Measurements from ENCODE around the gene IL23A. TPM values are rescaled to one million over a fixed set of nuclear protein-coding genes. Genes with fewer than 3 reads are reported as not detected.
A peak's percentile ranks its signal among the peaks of the same experiment; 100 is the strongest.
"Not testable (repeated sequence)": the region's sequence is repeated elsewhere in the genome, so short reads cannot be mapped to it uniquely, and the experiment has no call there.

The IL23A gene, protein sequence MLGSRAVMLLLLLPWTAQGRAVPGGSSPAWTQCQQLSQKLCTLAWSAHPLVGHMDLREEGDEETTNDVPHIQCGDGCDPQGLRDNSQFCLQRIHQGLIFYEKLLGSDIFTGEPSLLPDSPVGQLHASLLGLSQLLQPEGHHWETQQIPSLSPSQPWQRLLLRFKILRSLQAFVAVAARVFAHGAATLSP
- polyA plus RNA-seq (ENCODE audit: insufficient read length) = 0.34 TPM

DNA sequence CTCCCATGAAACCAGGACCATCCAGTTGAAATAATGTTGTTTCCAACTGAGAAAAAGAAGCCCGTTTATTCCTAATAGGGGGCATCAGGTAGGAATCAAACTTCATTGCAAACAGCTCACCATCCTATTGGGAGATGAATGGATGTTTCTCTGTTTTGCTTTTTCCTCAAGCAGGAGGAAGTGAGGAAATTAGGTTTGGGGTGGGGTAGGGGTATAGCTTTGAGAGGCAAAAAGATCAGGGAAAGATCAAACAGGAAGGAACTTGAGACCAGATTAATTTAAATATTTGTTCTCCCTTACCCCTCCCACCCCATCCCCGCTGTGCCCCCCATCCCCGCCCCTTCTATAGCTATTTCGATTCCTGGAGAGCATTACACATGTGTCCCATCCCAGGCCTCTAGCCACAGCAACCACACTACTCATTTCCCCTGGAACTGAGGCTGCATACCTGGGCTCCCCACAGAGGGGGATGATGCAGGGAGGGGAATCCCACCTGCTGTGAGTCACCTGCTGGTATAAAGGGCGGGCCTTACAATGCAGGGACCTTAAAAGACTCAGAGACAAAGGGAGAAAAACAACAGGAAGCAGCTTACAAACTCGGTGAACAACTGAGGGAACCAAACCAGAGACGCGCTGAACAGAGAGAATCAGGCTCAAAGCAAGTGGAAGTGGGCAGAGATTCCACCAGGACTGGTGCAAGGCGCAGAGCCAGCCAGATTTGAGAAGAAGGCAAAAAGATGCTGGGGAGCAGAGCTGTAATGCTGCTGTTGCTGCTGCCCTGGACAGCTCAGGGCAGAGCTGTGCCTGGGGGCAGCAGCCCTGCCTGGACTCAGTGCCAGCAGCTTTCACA lies at the start of gene IL23A:
Gene IL23A (plus strand): TSS at position 577 of the 850 bp plus-strand sequence. CDS start 161 bp downstream, at position 738.
- DNase-seq (ENCODE audit: low read depth) = no peak

DNA sequence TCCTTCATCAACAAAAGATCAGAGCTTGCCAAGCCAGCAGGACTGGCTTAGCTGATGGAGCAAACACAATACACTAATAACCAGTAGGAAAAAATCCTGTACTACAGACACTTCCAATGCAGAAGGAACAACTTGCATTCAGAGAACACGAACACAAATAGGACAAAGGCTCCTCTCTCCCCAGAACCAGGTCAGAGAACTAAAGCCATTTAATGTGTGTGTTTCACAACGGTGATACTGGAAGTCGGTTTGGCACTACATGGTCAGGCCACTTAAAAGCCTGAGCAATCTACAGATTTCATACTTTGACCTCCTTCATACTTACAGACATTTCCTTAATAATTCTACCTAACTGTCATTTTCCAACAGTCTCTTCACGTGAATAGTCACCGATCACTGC lies 44.9 kb upstream of the IL23A start:
- DNase-seq (ENCODE audit: low read depth) = no peak

DNA sequence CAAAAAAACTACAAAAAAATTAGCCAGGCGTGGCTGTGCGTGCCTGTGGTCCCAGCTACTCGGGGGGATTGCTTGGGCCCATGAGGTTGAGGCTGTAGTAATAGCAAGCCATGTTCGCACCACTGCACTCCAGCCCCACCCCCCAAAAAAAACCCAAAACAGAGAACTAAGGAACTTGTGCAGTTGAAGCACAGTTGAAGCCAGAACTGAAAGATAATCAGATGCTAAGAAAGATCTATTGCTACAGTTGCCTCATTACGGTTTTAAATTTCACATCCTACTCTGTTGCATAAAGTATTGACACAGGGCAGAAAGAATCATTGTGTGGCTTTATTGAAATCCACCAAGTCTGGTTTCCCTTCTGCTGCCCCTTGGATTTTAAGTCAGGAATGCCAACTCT lies 42.4 kb upstream of the IL23A start:
- no peak for DNase-seq (ENCODE audit: low read depth)

DNA sequence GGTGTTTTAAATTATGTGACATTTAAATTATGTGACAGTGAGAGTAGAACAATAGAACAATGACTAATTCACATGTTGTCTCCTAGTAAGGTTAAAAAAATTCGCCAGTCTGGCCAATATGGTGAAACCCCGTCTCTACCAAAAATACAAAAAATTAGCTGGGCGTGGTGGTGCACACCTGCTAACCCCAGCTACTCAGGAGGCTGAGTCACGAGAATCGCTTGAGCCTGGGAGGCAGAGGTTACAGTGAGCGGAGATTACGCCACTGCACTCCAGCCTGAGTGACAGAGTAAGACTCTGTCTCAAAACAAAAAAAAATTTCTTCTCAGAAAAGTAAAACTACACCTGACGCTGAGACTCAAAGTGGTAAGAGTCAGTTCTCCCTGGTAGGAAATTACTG lies 41.3 kb upstream of the IL23A start:
- DNase-seq (ENCODE audit: low read depth) = no peak

DNA sequence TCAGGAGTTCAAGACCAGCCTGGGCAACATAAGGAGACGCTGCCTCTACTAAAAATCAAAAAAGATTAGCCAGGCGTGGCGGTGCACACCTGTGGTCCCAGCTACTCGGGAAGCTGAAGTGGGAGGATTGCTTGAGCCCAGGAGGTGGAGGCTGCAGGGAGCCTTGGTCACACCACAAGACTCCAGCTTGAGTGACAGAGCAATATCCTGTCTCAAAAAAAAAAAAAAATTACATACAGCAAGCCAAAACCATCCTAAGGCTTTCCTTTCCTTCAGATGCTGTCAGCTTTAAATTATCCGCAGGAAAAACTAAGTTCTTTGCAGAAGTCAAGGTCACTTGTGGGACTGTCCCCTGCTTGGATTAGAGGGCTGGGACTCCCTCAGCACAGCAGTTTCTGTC lies 39.9 kb upstream of the IL23A start:
- no peak for DNase-seq (ENCODE audit: low read depth)

DNA sequence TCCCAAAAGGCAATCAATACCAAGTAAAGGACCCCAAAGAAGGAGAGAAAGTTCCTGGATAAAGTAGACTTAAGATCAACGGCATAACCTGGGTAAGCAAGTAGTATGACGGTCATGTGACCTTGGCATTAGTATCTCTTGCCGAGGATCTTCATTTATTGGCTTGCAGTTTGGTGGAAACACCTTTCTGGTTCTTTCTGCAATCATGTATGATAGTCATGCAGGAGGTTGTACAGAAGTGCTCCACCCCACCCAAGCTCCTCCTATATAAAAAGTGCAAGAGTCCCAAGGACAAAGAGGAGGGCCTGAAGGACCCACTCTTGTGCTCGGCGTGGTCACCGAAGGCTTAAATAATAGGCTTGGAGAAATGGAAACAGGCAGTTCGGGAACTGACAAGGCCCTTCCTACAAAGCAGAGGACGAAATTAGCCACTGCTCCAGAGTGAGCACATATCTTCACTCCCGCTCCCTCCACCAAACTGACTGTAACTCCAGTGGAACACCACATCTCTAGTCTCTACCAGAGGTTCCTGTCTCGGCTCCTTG lies 39.3 kb upstream of the IL23A start:
- DNase-seq (ENCODE audit: low read depth) = no peak

DNA sequence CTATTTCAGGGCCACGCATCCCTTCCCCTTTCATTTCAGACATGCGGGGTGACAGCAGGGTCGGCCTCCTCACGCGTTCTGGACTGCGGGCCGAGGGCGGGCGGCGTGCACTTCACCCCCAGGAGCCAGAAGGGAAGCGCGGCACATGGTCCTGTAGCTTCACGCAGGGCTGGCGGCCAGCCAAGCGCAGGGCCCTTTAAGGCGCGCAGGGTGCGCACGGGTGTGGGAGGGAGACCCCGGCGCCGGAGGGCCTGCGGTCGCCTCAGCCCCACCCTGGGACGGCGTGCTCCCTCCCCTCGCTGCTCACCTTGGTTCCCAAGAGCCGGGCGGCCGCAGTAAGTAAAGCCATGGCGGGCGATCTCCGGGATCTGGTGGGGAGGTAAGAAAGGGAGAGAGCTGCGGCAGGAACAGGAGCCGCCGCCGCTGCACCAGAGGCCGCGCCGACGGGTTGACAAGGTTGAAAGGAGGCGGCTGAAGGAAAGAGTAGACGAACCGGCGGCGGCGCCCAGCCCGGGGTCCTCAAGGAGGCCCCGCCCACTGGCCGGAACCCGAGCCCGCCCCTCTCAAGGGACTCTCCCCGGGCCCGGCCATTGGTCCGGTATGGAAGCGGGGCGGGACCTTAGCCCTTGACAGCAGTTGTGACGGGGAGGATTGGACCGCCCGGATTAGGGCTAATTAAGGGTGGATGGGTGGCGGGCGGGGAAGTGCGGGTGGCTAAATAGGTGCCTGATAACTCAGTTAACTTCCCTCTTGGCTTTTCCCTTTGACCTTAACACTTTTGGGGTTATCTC lies 38.6 kb upstream of the IL23A start, which contains the start of gene CS:
Gene CS (minus strand): TSS at position 478 of the 791 bp plus-strand sequence. CDS start 129 bp downstream, at position 349.
- peak; percentile 89 for DNase-seq (ENCODE audit: low read depth)

DNA sequence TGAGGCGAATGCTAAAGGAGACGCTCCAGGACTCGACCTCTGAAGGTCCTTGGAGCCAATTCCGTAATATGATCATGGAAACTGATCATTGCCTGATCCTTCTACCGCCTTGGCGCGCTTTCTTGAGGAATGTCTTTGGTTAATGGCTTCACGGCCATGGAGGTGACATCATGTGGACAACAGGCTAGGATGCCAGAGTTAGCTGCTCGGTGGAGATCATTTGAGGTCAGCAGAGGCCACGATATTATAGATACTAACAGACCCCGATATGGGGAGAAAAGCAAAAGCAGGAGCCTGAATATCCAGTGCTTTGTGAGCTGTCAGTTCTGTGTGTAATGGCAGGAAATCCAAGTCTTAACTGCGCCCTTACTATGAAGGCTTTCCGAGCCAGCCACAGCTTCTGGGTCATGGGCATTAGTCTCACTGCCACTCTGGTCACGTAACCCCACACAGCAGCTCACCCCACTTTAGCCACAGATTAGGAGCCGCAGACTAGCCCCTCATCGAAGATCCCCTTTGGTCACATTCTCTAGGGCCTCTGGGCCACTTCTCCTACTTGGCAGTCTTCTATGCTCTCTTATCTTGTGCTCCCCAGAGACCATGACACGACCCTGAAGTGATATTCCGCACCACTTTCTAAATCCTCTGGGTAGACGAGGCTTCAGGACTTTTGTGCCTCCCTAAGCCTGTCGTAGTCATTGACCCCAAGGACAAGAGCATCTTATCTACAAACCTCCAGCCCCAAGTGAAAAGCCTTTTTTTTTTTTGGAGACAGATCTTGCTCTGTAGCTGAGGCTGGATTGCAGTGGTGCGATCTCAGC lies 37.8 kb upstream of the IL23A start:
- DNase-seq (ENCODE audit: low read depth) = no peak

DNA sequence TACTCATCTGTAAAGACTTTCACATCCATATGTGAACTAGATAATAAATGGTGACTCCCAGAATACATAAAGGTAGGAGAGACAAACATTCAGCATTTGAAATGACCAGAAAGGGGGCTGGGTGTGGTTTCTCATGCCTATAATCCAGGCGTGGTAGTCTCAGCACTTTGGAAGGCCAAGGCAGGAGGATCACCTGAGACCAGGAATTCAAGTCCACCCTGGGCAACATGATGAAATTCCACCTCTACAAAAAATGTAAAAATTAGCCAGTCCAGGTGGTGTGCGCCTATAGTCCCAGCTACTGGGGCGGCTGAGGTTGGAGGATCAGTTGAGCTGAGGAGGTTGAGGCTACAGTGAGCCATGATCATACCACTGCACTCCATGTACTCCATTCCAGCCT lies 34.4 kb upstream of the IL23A start:
- DNase-seq (ENCODE audit: low read depth) = no peak

DNA sequence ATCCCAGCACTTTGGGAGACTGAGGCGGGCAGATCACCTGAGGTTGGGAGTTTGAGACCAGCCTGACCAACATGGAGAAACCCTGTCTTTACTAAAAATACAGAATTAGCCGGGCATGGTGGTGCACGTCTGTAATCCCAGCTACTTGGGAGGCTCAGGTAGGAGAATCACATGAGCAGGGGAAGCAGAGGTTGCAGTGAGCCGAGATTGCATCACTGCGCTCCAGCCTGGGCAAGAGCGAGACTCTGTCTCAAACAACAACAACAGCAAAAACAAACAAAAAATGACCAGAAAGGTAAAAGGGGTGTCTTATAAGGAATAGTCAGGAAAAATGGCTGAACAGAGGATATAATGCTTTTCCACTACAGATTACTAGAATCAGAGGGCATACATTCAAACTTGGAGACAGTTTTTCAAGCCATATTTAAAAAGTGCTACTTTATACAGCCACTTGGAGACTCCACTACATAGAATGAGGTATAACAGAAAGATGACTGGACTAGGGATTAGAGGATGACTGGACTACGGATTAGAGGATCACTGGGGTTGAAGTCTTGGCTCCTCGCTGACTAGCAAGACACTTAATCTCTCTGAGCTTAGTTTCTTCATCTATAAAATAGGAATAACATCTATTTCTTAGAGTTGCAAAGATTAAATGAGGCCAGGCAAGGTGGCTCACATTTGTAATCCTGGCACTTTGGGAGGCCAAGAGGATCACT lies 33.7 kb upstream of the IL23A start:
- no peak for DNase-seq (ENCODE audit: low read depth)

DNA sequence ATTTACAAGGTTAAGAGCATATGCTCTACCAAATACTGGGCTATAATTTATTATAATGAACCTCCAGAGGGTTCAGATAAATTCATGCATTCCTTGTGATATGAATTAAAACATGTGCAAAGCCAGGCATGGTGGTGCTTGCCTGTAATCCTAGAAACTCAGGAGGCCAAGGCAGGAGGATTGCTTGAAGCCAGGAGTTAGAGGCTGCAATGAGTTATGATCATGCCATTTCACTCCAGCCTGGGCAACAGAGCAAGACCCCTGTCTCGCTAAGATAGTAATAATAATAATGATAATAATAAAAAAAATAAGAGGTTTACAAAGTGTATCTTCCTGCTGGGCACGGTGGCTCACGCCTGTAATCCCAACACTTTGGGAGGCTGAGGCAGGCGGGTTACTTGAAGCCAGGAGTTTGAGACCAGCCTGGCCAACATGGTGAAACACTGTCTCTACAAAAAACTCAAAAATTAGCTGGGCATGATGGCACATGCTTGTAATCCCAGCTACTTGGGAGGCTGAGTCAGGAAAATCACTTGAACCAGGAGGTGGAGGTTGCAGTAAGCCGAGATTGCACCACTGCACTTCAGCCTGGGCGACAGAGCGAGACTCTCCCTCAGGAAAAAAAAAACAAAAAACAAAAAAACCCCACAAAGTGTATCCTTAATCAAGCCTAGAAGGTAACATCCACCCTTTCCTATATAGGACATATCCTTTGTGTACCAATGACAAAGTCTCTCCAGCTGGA lies 31.3 kb upstream of the IL23A start:
- DNase-seq (ENCODE audit: low read depth) = no peak

DNA sequence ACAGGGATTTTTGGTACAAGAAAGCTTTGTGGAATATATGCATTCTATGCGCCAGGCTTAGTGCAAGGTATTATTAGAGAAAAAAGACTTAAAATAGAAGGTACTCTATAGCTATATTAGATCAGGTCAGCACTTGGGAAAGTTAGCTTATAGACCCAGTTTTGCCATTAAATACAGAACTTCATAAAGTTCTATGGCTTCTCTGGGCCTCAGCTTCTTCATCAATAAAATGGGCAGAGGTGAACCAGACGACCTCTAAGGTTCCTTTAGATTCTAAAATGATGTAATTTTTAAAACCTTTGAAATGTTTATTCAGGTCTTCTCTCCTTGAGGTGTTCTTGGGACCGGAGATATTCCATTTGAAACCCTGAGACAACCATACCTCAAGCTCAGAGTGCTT lies 30.0 kb upstream of the IL23A start:
- no peak for DNase-seq (ENCODE audit: low read depth)

DNA sequence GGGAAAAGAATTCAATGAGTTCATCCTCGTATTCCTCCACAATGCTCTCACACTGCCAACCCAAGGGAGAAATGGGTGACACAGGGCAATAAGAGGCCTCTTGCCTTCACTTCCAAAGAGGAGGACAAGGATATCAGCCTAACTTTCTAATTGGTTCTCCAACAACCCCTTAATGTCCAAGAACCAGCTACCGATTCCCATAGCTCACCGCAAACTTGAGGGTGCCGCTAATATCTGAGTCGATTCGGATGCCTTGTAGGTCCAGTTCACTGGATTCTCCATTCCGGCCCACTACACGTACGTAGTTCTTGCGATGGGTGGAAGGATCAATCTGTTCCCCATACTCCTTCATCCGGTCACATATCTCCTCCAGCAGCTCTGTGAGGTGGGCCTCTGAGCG lies 27.7 kb upstream of the IL23A start:
- no peak for DNase-seq (ENCODE audit: low read depth)

DNA sequence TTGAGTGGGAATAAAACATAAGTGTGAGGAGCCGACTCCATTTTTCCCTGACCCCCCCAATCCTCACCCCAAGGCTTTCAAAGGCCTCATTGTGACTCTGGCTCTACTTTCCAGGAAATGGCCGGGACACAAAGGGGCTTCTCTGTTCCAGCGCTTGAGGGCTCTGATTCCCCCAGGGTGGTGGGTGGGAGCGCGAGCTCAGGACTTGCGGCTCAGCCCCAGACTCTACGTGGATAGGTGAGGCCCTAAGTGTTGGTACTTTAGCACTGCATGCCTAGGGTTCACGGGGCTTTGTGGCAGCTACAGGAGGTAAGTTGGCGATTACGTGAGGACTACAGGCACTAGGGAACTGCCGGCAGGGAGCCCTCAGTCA lies 23.4 kb upstream of the IL23A start:
- no peak for DNase-seq (ENCODE audit: low read depth)

DNA sequence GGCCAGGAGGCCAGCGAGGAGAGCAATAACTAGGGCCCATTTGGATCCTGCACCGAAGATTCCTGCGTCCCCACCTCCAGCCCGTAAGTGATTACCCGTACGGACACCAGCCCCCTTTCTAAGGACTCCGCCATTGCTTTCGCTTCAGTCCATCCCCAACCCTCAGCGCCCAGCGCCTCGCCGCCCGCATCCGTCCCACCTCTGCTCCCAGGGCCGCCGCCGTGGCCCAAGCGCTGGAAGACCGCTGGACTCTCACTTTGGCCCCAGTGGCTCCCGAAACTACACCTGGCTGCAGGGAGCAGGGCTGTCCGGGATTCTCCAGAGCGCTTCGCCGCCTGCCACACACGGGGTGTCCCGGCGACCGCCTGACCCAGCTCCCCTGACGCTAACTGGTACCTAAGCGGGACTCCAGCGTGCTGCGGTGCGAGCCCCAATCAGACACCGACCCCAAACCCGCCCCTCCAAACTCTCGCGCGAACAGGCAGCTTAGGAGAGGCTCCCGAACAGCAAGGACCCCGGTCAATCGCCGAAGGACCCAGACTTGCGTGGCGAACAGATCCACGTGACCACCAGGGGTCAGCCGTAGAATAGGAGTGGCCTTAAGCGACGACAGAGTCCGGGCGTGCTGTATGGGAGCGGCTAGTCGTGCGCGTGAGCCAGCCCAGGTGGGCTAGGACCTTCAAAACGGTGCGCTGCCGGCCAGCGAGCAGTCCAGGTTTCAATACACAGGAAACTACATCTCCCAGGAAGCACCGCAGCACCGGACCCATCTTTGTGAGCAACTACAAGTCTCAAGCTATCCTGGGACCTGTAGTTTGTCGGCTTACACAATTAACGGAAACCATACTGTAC lies 22.8 kb upstream of the IL23A start, which contains the start of gene CNPY2:
Gene CNPY2 (minus strand): TSS at position 367 of the 852 bp plus-strand sequence. CDS start 771 bp downstream, outside the sequence.
- peak; percentile 89 for DNase-seq (ENCODE audit: low read depth)

DNA sequence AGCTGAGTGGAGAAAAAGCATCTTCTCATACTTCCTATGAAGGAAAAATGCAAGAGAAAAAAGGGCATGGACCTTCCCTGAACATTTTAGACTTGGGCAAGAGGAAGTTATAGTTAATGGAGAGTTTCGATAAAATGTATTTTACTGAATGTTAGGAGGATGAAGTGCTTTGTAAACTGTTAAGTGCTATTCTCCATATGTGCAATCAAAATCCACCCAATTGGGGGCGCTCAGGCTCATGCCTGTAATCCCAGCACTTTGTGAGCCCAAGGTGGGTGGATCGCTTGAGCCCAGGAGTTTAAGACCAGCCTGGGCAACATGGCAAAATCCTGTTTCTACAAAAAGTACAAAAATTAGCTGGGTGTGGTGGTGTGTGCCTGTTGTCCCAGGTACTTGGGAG lies 21.0 kb upstream of the IL23A start:
- no peak for DNase-seq (ENCODE audit: low read depth)

DNA sequence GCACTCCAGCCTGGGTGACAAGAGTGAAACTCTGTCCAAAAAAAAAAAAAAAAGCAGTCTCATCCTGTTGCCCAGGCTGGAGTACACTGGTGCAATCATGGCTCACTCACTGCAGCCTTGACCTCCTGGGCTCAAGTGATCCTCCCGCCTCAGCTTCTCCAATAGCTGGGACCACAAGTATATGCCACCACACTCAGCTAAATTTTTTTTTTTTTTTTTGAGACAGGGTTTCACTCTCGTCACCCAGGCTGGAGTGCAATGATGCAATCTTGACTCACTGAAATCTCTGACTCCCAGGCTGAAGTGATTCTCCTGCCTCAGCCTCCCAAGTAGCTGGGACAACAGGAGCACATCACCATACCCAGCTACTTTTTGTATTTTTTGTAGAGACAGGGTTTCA lies 17.7 kb upstream of the IL23A start:
- no peak for DNase-seq (ENCODE audit: low read depth)

DNA sequence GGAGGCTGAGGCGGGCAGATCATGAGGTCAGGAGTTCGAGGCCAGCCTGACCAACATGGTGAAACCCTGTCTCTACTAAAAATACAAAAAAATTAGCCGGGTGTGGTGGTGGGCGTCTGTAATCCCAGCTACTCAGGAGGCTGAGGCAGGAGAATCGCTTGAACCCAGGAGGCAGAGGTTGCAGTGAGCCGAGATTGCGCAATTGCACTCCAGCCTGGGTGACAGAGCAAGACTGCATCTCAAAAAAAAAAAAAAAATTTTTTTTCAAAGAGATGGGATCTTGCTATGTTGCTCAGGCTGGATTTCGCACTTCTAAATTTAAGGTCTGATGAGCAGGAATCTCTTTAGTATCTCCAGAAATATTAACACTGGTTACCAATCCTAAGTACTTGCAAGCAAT lies 17.1 kb upstream of the IL23A start:
- DNase-seq (ENCODE audit: low read depth) = not testable (repeated sequence)

DNA sequence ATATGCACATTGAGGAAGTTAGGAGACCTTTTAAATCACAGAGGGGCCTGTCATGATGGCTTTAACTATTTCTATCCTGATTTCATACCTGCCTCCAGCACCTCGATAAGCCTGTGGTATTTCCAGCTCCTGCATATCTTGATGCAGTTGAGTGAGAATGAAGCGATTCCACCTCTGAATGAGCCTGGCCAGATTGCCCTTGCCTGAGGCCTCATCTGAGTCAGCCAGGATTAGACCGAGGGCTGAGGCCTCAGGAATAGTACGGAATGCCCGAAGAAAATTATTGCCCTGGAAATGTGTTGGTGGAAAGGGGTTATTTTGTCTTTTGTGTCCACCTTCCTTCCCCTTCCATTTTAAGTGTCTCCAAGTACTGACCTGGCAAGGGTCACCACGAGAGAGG lies 14.5 kb upstream of the IL23A start:
- no peak for DNase-seq (ENCODE audit: low read depth)
